ENCODE results near the gene SCMH1.

- TF ChIP-seq, protein P1, sequence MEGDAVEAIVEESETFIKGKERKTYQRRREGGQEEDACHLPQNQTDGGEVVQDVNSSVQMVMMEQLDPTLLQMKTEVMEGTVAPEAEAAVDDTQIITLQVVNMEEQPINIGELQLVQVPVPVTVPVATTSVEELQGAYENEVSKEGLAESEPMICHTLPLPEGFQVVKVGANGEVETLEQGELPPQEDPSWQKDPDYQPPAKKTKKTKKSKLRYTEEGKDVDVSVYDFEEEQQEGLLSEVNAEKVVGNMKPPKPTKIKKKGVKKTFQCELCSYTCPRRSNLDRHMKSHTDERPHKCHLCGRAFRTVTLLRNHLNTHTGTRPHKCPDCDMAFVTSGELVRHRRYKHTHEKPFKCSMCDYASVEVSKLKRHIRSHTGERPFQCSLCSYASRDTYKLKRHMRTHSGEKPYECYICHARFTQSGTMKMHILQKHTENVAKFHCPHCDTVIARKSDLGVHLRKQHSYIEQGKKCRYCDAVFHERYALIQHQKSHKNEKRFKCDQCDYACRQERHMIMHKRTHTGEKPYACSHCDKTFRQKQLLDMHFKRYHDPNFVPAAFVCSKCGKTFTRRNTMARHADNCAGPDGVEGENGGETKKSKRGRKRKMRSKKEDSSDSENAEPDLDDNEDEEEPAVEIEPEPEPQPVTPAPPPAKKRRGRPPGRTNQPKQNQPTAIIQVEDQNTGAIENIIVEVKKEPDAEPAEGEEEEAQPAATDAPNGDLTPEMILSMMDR (IDR thresholded peaks at IDR 0.05), result no peak
- no peak for TF ChIP-seq POLR2A (IDR thresholded peaks at IDR 0.05)
Observed at GRCh38 chr1:41101076-41101475, 141.0 kb downstream of the SCMH1 start.
